Nephron (organoid): ENCODE results near the gene C18orf32.

Experiments
- H3K27ac Mint-ChIP-seq, 3 experiments: 2 replicates each; pipeline ENCODE4 v1.8.0; 2020; ENCODE audit warnings: mixed read lengths in 3 of 3, mild to moderate bottlenecking in 2 of 3, moderate library complexity in 1 of 3
- H3K27me3 Mint-ChIP-seq: 2 replicates; pipeline ENCODE4 v1.8.0; 2021; ENCODE audit warnings: low read depth, mild to moderate bottlenecking, moderate library complexity, mixed read lengths
- H3K36me3 Mint-ChIP-seq: 2 replicates; pipeline ENCODE4 v1.8.0; 2020; ENCODE audit warnings: low read depth, mixed read lengths
- H3K4me1 Mint-ChIP-seq: 2 replicates; pipeline ENCODE4 v1.8.0; 2020; ENCODE audit warnings: mixed read lengths
- H3K4me3 Mint-ChIP-seq, 3 experiments: 2 replicates each; pipeline ENCODE4 v1.8.0; 2020; ENCODE audit warnings: mild to moderate bottlenecking in 3 of 3, mixed read lengths in 3 of 3, moderate library complexity in 2 of 3
- H3K9me3 Mint-ChIP-seq: 2 replicates; pipeline ENCODE4 v1.8.0; 2020; ENCODE audit warnings: mixed read lengths
- CTCF ChIP-seq, 3 experiments: fragments of 200-600 bp; sonication (generic); IDR thresholded peaks; one replicate each; pipeline ENCODE4 v1.5.0; 2021; ENCODE audit warnings: antibody characterized with exemption in 3 of 3; ENCODE audit not compliant: unreplicated experiment in 3 of 3

C18orf32 gene

GRCh38 chr18:49495076-49495475 lies 8.0 kb upstream of the C18orf32 start:
- peak overlapping the region in 1 of 3 experiments; percentile 11 for H3K27ac Mint-ChIP-seq
- no peaks in the 10 kb centered on the region for H3K9me3 Mint-ChIP-seq
- peaks cover 19% of the 10 kb centered on the region for H3K36me3 Mint-ChIP-seq
- no peak overlapping the region for H3K4me3 Mint-ChIP-seq
- no peak for TF ChIP-seq CTCF (IDR thresholded peaks at IDR 0.05; ENCODE audit: unreplicated experiment in 3 of 3)
- H3K4me1 Mint-ChIP-seq, result peaks cover 42% of the 10 kb centered on the region
- H3K27me3 Mint-ChIP-seq, result peaks cover 9% of the 10 kb centered on the region

GRCh38 chr18:49494660-49495059 lies 7.6 kb upstream of the C18orf32 start:
- TF ChIP-seq CTCF (IDR thresholded peaks at IDR 0.05; ENCODE audit: unreplicated experiment in 3 of 3), result no peak
- H3K27ac Mint-ChIP-seq, result peak overlapping the region in 2 of 3 experiments; percentile 36 to 67
- peaks cover 8% of the 10 kb centered on the region for H3K27me3 Mint-ChIP-seq
- peak overlapping the region in 1 of 3 experiments; percentile 42 for H3K4me3 Mint-ChIP-seq
- no peaks in the 10 kb centered on the region for H3K9me3 Mint-ChIP-seq
- peaks cover 42% of the 10 kb centered on the region for H3K4me1 Mint-ChIP-seq
- peaks cover 23% of the 10 kb centered on the region for H3K36me3 Mint-ChIP-seq

- no peak for TF ChIP-seq CTCF (IDR thresholded peaks at IDR 0.05; ENCODE audit: unreplicated experiment in 3 of 3)
- H3K36me3 Mint-ChIP-seq, result peaks cover 41% of the 10 kb centered on the region
- peak overlapping the region; percentile 90 to 99 (median 96) for H3K4me3 Mint-ChIP-seq
- peaks cover 2% of the 10 kb centered on the region for H3K27me3 Mint-ChIP-seq
- no peaks in the 10 kb centered on the region for H3K9me3 Mint-ChIP-seq
- peak overlapping the region; percentile 96 to 98 (median 98) for H3K27ac Mint-ChIP-seq
- peaks cover 53% of the 10 kb centered on the region for H3K4me1 Mint-ChIP-seq
These were observed 5.6 kb upstream of the C18orf32 start for GRCh38 chr18:49492694-49493033.

DNA sequence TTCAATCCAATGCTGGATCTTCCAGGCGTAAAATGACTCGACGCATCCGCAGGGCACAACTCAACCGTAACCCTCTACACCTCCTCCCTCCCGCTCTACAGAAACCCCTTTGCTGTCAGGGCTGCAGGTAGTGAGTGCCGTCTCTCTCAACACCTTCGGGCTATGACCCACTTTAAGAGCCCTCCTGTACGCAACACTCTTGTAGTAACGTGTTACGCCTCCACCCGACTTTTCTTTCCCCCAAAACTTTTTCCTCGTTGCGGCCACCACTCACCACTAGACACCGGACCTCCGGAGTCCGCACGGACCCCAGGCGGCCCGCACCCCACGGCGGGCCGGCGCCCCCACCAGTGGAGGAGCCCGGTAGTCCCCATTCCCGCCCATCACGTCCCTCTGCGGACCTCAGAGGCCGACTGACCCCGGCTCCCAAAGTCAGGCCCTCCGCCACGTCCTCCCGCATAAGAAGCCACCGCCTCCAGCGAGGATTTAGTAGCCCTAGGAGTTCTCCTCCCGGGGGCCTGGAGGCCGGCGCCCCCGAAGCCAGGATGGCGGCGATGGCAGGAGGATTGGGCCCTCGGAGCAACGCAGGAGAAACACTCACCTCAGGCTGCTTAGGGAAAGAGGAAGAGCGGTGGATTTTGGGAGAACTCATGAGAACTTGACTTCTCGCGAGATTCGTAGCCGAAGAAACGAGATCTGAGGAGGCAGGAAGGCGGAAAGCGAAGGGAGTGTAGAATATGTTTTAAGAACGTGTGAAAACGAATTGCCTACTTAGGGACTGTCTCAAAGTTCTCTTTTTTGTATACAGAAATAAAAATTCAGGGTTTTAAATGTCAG lies 5.0 kb upstream of the C18orf32 start, which contains the start of gene RPL17:
Gene RPL17 (minus strand): TSS at position 609 of the 837 bp plus-strand sequence.
- Mint-ChIP-seq H3K9me3 (no peaks in the 10 kb centered on the region), H3K27ac (peak within 1 kb of the TSS; percentile 96 to 98 (median 98)), H3K27me3 (no peaks in the 10 kb centered on the region), H3K36me3 (peaks cover 44% of the 10 kb centered on the region), H3K4me1 (peaks cover 53% of the 10 kb centered on the region), H3K4me3 (peak within 1 kb of the TSS; percentile 90 to 99 (median 96))
- TF ChIP-seq CTCF (IDR thresholded peaks at IDR 0.05; ENCODE audit: unreplicated experiment in 3 of 3), result no peak

DNA sequence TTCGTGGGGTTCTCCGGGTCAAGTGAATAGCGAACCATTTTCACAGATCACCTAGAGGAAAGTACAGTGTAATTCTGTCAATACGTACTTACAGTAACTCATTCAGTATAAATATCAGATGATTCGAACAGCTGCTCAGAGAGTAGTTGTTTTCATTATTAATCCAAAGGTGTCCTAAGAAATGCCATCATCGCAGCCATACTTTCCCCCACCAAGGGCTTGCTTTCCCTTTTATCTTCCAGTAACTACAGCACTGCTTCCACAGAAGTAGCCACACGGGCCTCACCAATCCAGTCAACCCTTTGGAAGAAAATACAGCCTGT lies 4.5 kb upstream of the C18orf32 start:
- H3K4me3 Mint-ChIP-seq, result peak overlapping the region; percentile 90 to 99 (median 96)
- H3K4me1 Mint-ChIP-seq, result peaks cover 53% of the 10 kb centered on the region
- H3K9me3 Mint-ChIP-seq, result no peaks in the 10 kb centered on the region
- no peak for TF ChIP-seq CTCF (IDR thresholded peaks at IDR 0.05; ENCODE audit: unreplicated experiment in 3 of 3)
- H3K27me3 Mint-ChIP-seq, result no peaks in the 10 kb centered on the region
- peaks cover 44% of the 10 kb centered on the region for H3K36me3 Mint-ChIP-seq
- H3K27ac Mint-ChIP-seq, result peak overlapping the region; percentile 96 to 98 (median 98)
